Psoas muscle (tissue), 8 donors: ENCODE measurements around the gene CHST11. TPM values are rescaled to one million over a fixed set of nuclear protein-coding genes. Genes with fewer than 3 reads are reported as not detected.

ENCODE experiments used
- ATAC-seq, 4 donors: fragments of 200-7000 bp; cut with Tn5 transposase; one replicate each; pipeline ENCODE4 v1.9.1; 2020; ENCODE audit warnings: moderate library complexity in 3 of 4, mild to moderate bottlenecking in 2 of 4
- DNase-seq, 2 donors: peaks; one replicate each; pipeline ENCODE4 v3.0.0-alpha.2; 2020
- H3K27ac ChIP-seq: fragments of 200-600 bp; one replicate; pipeline ENCODE4 v1.8.0; 2022
- H3K27me3 ChIP-seq, 3 donors: fragments of 200-600 bp in 1 of 3; one replicate each; pipeline versions ENCODE4 v1.6.1 to v1.8.0; 2013 to 2022; ENCODE audit warnings: low read length in 2 of 3, mild to moderate bottlenecking in 2 of 3, moderate library complexity in 1 of 3; ENCODE audit not compliant: insufficient read depth in 3 of 3
- H3K36me3 ChIP-seq, 2 donors: fragments of 200-600 bp in 1 of 2; one replicate each; pipeline versions ENCODE4 v1.6.1 to v1.8.0; 2013 to 2022; ENCODE audit warnings: low read depth in 1 of 2, mild to moderate bottlenecking in 1 of 2, moderate library complexity in 1 of 2; ENCODE audit not compliant: insufficient read depth in 1 of 2
- H3K4me1 ChIP-seq: fragments of 200-600 bp; one replicate; pipeline ENCODE4 v1.8.0; 2022
- H3K4me3 ChIP-seq: fragments of 200-600 bp; one replicate; pipeline ENCODE4 v1.8.0; 2022; ENCODE audit warnings: mild to moderate bottlenecking
- H3K9me3 ChIP-seq: fragments of 200-600 bp; one replicate; pipeline ENCODE4 v1.8.0; 2022
- CTCF ChIP-seq: fragments of 200-600 bp; IDR thresholded peaks from one replicate; pipeline ENCODE4 v1.8.0; 2022; ENCODE audit warnings: antibody characterized with exemption
- WGBS, 3 donors: extraction: QIAGEN DNeasy Blood & Tissue Kit; methylation state at CpG; one replicate each; pipeline versions ENCODE4 v1.1.6 to v1.1.7; 2013; 5-methylcytosine and 5-hydroxymethylcytosine counted together
- intact Hi-C, 2 donors: fragments of 100-400 bp; cut with DNase I; formaldehyde crosslinking; loops; one replicate each; pipeline versions ENCODE4 v1.11.0 to v1.14.2; 2022
- polyA plus RNA-seq, 3 donors: library from polyadenylated mRNA; stranded (reverse); fragments of 200-250 nt; gene quantifications; one replicate each; pipeline ENCODE4 v1.2.3, GENCODE V29; 2013
- total RNA-seq, 4 donors: library from RNA; stranded (reverse); fragmentation: NEBNext Ultra II Directional in 2 of 4; extraction: Animal tissue kit (Norgen Biotek cat#: 25700) in 2 of 4; gene quantifications; one replicate each; pipeline versions ENCODE4 v1.2.1 to v1.2.4, GENCODE V29; 2021 to 2023
- donor health status: healthy with polysubstance abuse.
- donor health status: DM: no; HTN: no; CAD: no; lungs with moderate emphysema.
- donor health status: Bipolar disorder and iron deficiency.
- donor health status: healthy.
- donor health status: DM: yes; HTN: yes; CAD: no.
- donor health status: DM: no; HTN: no; CAD: no.
- donor health status: DM: no; HTN: no; CAD: no.
- donor health status: DM: yes; HTN: yes; CAD: no.

Gene CHST11
- total and polyA plus RNA-seq, 7 donors, result 0.52 to 1.6 (median 1.0) TPM

- H3K27ac ChIP-seq, result no peak overlapping the region
- 60 to 88% (median 74%) methylated on average over 4 of the region's 4 CpGs for WGBS, 3 donors
- H3K36me3 ChIP-seq, result no peaks in the 10 kb centered on the region
- intact Hi-C loops, result no loop called here
- H3K4me1 ChIP-seq, result no peaks in the 10 kb centered on the region
- H3K27me3 ChIP-seq, result no peaks in the 10 kb centered on the region
- H3K4me3 ChIP-seq, result no peak overlapping the region
- no peak for DNase-seq
- ATAC-seq, result no peak
- no peak for TF ChIP-seq CTCF
- H3K9me3 ChIP-seq, result no peaks in the 10 kb centered on the region
These were observed 21.6 kb upstream of the CHST11 start for GRCh38 chr12:104435175-104435574.

GRCh38 chr12:104435765-104436164 is 21.0 kb upstream of the CHST11 start:
- no peaks in the 10 kb centered on the region for H3K36me3 ChIP-seq
- ATAC-seq (no peak), DNase-seq (no peak)
- intact Hi-C loops, result no loop called here
- WGBS, 3 donors, result 54 to 61% (median 55%) methylated on average over 3 of the region's 3 CpGs
- TF ChIP-seq CTCF, result no peak
- H3K4me1 ChIP-seq, result no peaks in the 10 kb centered on the region
- no peaks in the 10 kb centered on the region for H3K27me3 ChIP-seq
- H3K27ac ChIP-seq, result no peak overlapping the region
- no peak overlapping the region for H3K4me3 ChIP-seq
- no peaks in the 10 kb centered on the region for H3K9me3 ChIP-seq

GRCh38 chr12:104436790-104437189 is 20.0 kb upstream of the CHST11 start:
- Histone ChIP-seq H3K4me1 (no peaks in the 10 kb centered on the region), H3K27me3 (no peaks in the 10 kb centered on the region), H3K9me3 (no peaks in the 10 kb centered on the region), H3K36me3 (no peaks in the 10 kb centered on the region), H3K4me3 (no peak overlapping the region), H3K27ac (no peak overlapping the region)
- intact Hi-C loops, result no loop called here
- TF ChIP-seq CTCF, result no peak
- 79 to 88% (median 87%) methylated on average over 8 of the region's 8 CpGs for WGBS, 3 donors
- DNase-seq, result no peak
- no peak for ATAC-seq

GRCh38 chr12:104438134-104438533 is 18.6 kb upstream of the CHST11 start:
- 79 to 93% (median 85%) methylated on average over 3 of the region's 3 CpGs for WGBS, 3 donors
- DNase-seq (no peak), ATAC-seq (no peak)
- Histone ChIP-seq H3K9me3 (no peaks in the 10 kb centered on the region), H3K36me3 (no peaks in the 10 kb centered on the region), H3K27ac (no peak overlapping the region), H3K4me1 (no peaks in the 10 kb centered on the region), H3K27me3 (no peaks in the 10 kb centered on the region), H3K4me3 (no peak overlapping the region)
- no peak for TF ChIP-seq CTCF
- intact Hi-C loops, result no loop called here

GRCh38 chr12:104439137-104439536 is 17.6 kb upstream of the CHST11 start:
- Histone ChIP-seq H3K27ac (no peak overlapping the region), H3K9me3 (no peaks in the 10 kb centered on the region), H3K4me1 (no peaks in the 10 kb centered on the region), H3K4me3 (no peak overlapping the region), H3K36me3 (no peaks in the 10 kb centered on the region), H3K27me3 (no peaks in the 10 kb centered on the region)
- no peak for ATAC-seq
- WGBS, 3 donors, result 72 to 74% (median 72%) methylated on average over 12 of the region's 12 CpGs
- no peak for TF ChIP-seq CTCF
- intact Hi-C loops, result no loop called here
- no peak for DNase-seq
